Measurements from ENCODE around the gene ABCD4.

DNA sequence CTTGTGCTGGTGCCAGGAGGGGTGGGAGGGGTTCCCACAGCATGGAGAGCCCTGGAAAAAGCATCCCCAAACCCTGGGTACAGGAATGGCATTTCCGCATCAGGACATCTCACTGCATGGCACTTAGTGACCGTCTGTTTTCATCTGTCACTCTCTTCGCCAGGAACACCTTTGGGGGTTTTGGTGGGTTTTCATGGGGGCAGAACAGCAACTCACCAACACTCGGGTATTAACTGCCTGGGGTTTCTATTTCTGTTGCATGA, 60.0 kb downstream of the ABCD4 start:
- TF ChIP-seq, protein P1, sequence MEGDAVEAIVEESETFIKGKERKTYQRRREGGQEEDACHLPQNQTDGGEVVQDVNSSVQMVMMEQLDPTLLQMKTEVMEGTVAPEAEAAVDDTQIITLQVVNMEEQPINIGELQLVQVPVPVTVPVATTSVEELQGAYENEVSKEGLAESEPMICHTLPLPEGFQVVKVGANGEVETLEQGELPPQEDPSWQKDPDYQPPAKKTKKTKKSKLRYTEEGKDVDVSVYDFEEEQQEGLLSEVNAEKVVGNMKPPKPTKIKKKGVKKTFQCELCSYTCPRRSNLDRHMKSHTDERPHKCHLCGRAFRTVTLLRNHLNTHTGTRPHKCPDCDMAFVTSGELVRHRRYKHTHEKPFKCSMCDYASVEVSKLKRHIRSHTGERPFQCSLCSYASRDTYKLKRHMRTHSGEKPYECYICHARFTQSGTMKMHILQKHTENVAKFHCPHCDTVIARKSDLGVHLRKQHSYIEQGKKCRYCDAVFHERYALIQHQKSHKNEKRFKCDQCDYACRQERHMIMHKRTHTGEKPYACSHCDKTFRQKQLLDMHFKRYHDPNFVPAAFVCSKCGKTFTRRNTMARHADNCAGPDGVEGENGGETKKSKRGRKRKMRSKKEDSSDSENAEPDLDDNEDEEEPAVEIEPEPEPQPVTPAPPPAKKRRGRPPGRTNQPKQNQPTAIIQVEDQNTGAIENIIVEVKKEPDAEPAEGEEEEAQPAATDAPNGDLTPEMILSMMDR (IDR thresholded peaks at IDR 0.05; ENCODE audit: insufficient read depth, low read length) = no peak
- TF ChIP-seq GABPA (IDR thresholded peaks at IDR 0.05; ENCODE audit: low read depth) = no peak

Measured in HL-60 (cell line).